Measurements from ENCODE around the gene OAS2.

- no peak for TF ChIP-seq CTCF (IDR thresholded peaks at IDR 0.05)
- TF ChIP-seq POLR2A (IDR thresholded peaks at IDR 0.05), result no peak
These were observed 44.4 kb downstream of the OAS2 start for GRCh38 chr12:113022563-113023297.

Measured in body of pancreas (tissue), 4 donors.